CD14-positive monocyte (primary cell): ENCODE results near the gene HVCN1. TPM values are rescaled to one million over a fixed set of nuclear protein-coding genes. Genes with fewer than 3 reads are reported as not detected.

Experiments used
- DNase-seq, 3 donors: peaks; one replicate each; pipeline ENCODE4 v3.0.0-alpha.2; 2011 to 2022
- H2AFZ ChIP-seq: 2 replicates; pipeline ENCODE4 v1.6.0; 2012; ENCODE audit warnings: mild to moderate bottlenecking, low read depth, low read length, inconsistent platforms; ENCODE audit not compliant: insufficient read depth, poor library complexity, severe bottlenecking
- H3K27ac ChIP-seq, 2 donors: 1 replicate in 1 of 2; 2 replicates in 1 of 2; pipeline ENCODE4 v1.5.1; 2012 to 2013; ENCODE audit warnings: low read length in 2 of 2, control low read depth in 1 of 2, inconsistent platforms in 1 of 2, low read depth in 1 of 2, mild to moderate bottlenecking in 1 of 2
- H3K27me3 ChIP-seq, 2 donors: one replicate each; pipeline versions ENCODE4 v1.6.0 to v1.6.1; 2011 to 2013; ENCODE audit warnings: low read length in 2 of 2; ENCODE audit not compliant: control insufficient read depth in 2 of 2, insufficient read depth in 2 of 2
- H3K36me3 ChIP-seq, 2 donors: replicated peaks in 1 of 2; 1 replicate in 1 of 2; 2 replicates in 1 of 2; pipeline versions ENCODE4 v1.5.1 to v1.6.1; 2012 to 2013; ENCODE audit warnings: low read length in 2 of 2, control low read depth in 1 of 2, inconsistent platforms in 1 of 2, mild to moderate bottlenecking in 1 of 2; ENCODE audit not compliant: insufficient read depth in 2 of 2, control insufficient read depth in 1 of 2
- H3K4me1 ChIP-seq, 2 donors: 1 replicate in 1 of 2; 2 replicates in 1 of 2; pipeline versions ENCODE4 v1.5.1 to v1.6.1; 2012 to 2013; ENCODE audit warnings: low read length in 2 of 2, control low read depth in 1 of 2, inconsistent platforms in 1 of 2, mild to moderate bottlenecking in 1 of 2, moderate library complexity in 1 of 2; ENCODE audit not compliant: insufficient read depth in 2 of 2, control insufficient read depth in 1 of 2
- H3K4me2 ChIP-seq: replicated peaks from 2 replicates; pipeline ENCODE3; 2012; ENCODE audit warnings: low read length, moderate library complexity, mild to moderate bottlenecking; ENCODE audit not compliant: poor library complexity, severe bottlenecking; ENCODE audit errors: extremely low read depth
- H3K4me3 ChIP-seq, 3 experiments: fragments of 200-600 bp in 1 of 3; sonication (generic) in 1 of 3; replicated peaks in 1 of 3; 1 replicate in 2 of 3; 2 replicates in 1 of 3; pipeline ENCODE4 v1.5.1; 2011 to 2013; ENCODE audit warnings: low read length in 3 of 3, mild to moderate bottlenecking in 3 of 3, control low read depth in 2 of 3, low read depth in 2 of 3, inconsistent platforms in 1 of 3, moderate library complexity in 1 of 3
- H3K79me2 ChIP-seq: 2 replicates; pipeline ENCODE4 v1.6.0; 2012; ENCODE audit warnings: mild to moderate bottlenecking, control low read depth, inconsistent platforms, low read length, moderate library complexity; ENCODE audit not compliant: insufficient read depth
- H3K9ac ChIP-seq: 2 replicates; pipeline ENCODE4 v1.6.0; 2017; ENCODE audit warnings: low read length, mild to moderate bottlenecking; ENCODE audit not compliant: insufficient read depth, poor library complexity, severe bottlenecking
- H3K9me3 ChIP-seq, 2 donors: replicated peaks in 1 of 2; 1 replicate in 1 of 2; 2 replicates in 1 of 2; pipeline versions ENCODE4 v1.5.1 to v1.6.1; 2012 to 2013; ENCODE audit warnings: low read length in 2 of 2, control low read depth in 1 of 2; ENCODE audit not compliant: control insufficient read depth in 1 of 2, insufficient read depth in 1 of 2
- H4K20me1 ChIP-seq: 2 replicates; pipeline ENCODE4 v1.6.0; 2012; ENCODE audit warnings: mild to moderate bottlenecking, low read length, control low read depth, moderate library complexity; ENCODE audit not compliant: insufficient read depth
- H3K27ac Mint-ChIP-seq, 7 donors: one replicate each; pipeline ENCODE4 v1.8.0; 2020; ENCODE audit warnings: mild to moderate bottlenecking in 7 of 7, mixed read lengths in 7 of 7, moderate library complexity in 6 of 7, inconsistent platforms in 2 of 7
- H3K27me3 Mint-ChIP-seq, 3 donors: one replicate each; pipeline ENCODE4 v1.8.0; 2021 to 2022; ENCODE audit warnings: low read depth in 3 of 3, mild to moderate bottlenecking in 3 of 3, mixed read lengths in 3 of 3, moderate library complexity in 3 of 3, inconsistent platforms in 1 of 3
- H3K36me3 Mint-ChIP-seq, 2 donors: one replicate each; pipeline ENCODE4 v1.8.0; 2020; ENCODE audit warnings: mixed read lengths in 2 of 2, inconsistent platforms in 1 of 2, mild to moderate bottlenecking in 1 of 2
- H3K4me1 Mint-ChIP-seq: one replicate; pipeline ENCODE4 v1.8.0; 2020; ENCODE audit warnings: mild to moderate bottlenecking, mixed read lengths
- H3K4me3 Mint-ChIP-seq, 2 donors: one replicate each; pipeline ENCODE4 v1.8.0; 2020; ENCODE audit warnings: mild to moderate bottlenecking in 2 of 2, mixed read lengths in 2 of 2, moderate library complexity in 1 of 2
- H3K9me3 Mint-ChIP-seq, 7 donors: one replicate each; pipeline ENCODE4 v1.8.0; 2020 to 2022; ENCODE audit warnings: mixed read lengths in 7 of 7, mild to moderate bottlenecking in 6 of 7, moderate library complexity in 6 of 7, inconsistent platforms in 2 of 7
- CTCF ChIP-seq: fragments of 200-600 bp; IDR thresholded peaks from one replicate; pipeline ENCODE4 v1.8.0; 2022; ENCODE audit warnings: antibody characterized with exemption, mild to moderate bottlenecking
- WGBS: methylation state at CpG from one replicate; pipeline ENCODE4 v1.1.5; 2013; ENCODE audit warnings: missing lambda C conversion rate; ENCODE audit not compliant: insufficient coverage; 5-methylcytosine and 5-hydroxymethylcytosine counted together
- intact Hi-C, 2 donors: fragments of 100-400 bp; cut with micrococcal nuclease; formaldehyde crosslinking; loops; one replicate each; pipeline versions ENCODE4 v1.15.0 to v1.15.1; 2023
- polyA plus RNA-seq, 3 donors: library from polyadenylated mRNA; depleted of rRNA in 1 of 3; unstranded in 2 of 3; stranded (reverse) in 1 of 3; fragments of 300-500 nt in 2 of 3; fragments of >200 nt in 1 of 3; fragmentation: Illumina TruSeq in 2 of 3; gene quantifications; 1 replicate in 2 of 3; 2 replicates in 1 of 3; pipeline ENCODE4 v1.2.3, GENCODE V29; 2012 to 2021

HVCN1 gene
- polyA plus RNA-seq, 3 donors: 119 to 167 (median 121) TPM

- peaks cover 71 to 89% of the 10 kb centered on the region in 2 donors for H3K36me3 Mint-ChIP-seq
Observed at GRCh38 chr12:110666892-110667291, 22.0 kb downstream of the HVCN1 start.

GRCh38 chr12:110661337-110661972 is 27.5 kb downstream of the HVCN1 start:
- Histone ChIP-seq H3K4me1 (peaks cover 21 to 24% of the 10 kb centered on the region in 2 donors), H4K20me1 (peaks cover 65% of the 10 kb centered on the region), H3K9me3 (peaks cover 0 to 8% of the 10 kb centered on the region in 2 donors), H3K4me3 (peak overlapping the region in 1 of 3 experiments; percentile 41), H3K36me3 (peaks cover 61 to 85% of the 10 kb centered on the region in 2 donors), H3K79me2 (peaks cover 23% of the 10 kb centered on the region), H3K27me3 (no peaks in the 10 kb centered on the region), H3K9ac (no peak overlapping the region), H3K27ac (peak overlapping the region; percentile 47 to 74), H2AFZ (peak overlapping the region; percentile 25), H3K4me2 (peak overlapping the region; percentile 55)
- peaks cover 31% of the 10 kb centered on the region for H3K4me1 Mint-ChIP-seq
- peak overlapping the region; percentile 67 to 94 (median 88) for H3K27ac Mint-ChIP-seq
- no peak for TF ChIP-seq CTCF
- peak overlapping the region; percentile 66 to 79 for H3K4me3 Mint-ChIP-seq
- peaks cover 0 to 12% (median 7%) of the 10 kb centered on the region in 7 donors for H3K9me3 Mint-ChIP-seq
- peaks cover 0 to 2% (median 0%) of the 10 kb centered on the region in 3 donors for H3K27me3 Mint-ChIP-seq
- DNase-seq: peak; percentile 25 to 56 (median 35)
- intact Hi-C loops: no loop called here
- WGBS: 3% methylated on average over 21 of the region's 23 CpGs
- H3K36me3 Mint-ChIP-seq: peaks cover 72 to 92% of the 10 kb centered on the region in 2 donors

More at GRCh38 chr12:110666892-110667291, 22.0 kb downstream of the HVCN1 start:
- peaks cover 27% of the 10 kb centered on the region for H3K79me2 ChIP-seq
- H3K4me3 Mint-ChIP-seq: no peak overlapping the region
- H3K27me3 Mint-ChIP-seq: peaks cover 0 to 2% (median 1%) of the 10 kb centered on the region in 3 donors
- peak overlapping the region in 3 of 7 donors; percentile 14 to 88 (median 38) for H3K27ac Mint-ChIP-seq
- H3K4me3 ChIP-seq: no peak overlapping the region
- H2AFZ ChIP-seq: no peak overlapping the region
- H3K9me3 ChIP-seq: peaks cover 0 to 8% of the 10 kb centered on the region in 2 donors
- peaks cover 37 to 75% of the 10 kb centered on the region in 2 donors for H3K36me3 ChIP-seq
- H3K27ac ChIP-seq: peak overlapping the region in 1 of 2 donors; percentile 29
- TF ChIP-seq CTCF: no peak
- H3K4me1 ChIP-seq: peaks cover 18 to 21% of the 10 kb centered on the region in 2 donors
- intact Hi-C loops: no loop called here
- DNase-seq: no peak
- H3K4me1 Mint-ChIP-seq: peaks cover 46% of the 10 kb centered on the region
- no peak overlapping the region for H3K9ac ChIP-seq
- H3K9me3 Mint-ChIP-seq: peaks cover 0 to 15% (median 7%) of the 10 kb centered on the region in 7 donors
- H3K27me3 ChIP-seq: no peaks in the 10 kb centered on the region
- no peak overlapping the region for H3K4me2 ChIP-seq
- peaks cover 62% of the 10 kb centered on the region for H4K20me1 ChIP-seq
- WGBS: 98% methylated on average over 4 of the region's 6 CpGs
